Inferior parietal cortex (tissue), 1 donor: Measurements from ENCODE around the gene LENG8.

Experiments
- DNase-seq: peaks from one replicate; pipeline ENCODE4 v3.0.0-alpha.2; 2016; ENCODE audit errors: extremely low spot score

Gene LENG8

GRCh38 chr19:54448774-54449700 is at the start of gene LENG8:
TSS of gene LENG8 (plus strand) at chr19:54449199. CDS start at chr19:54451345, 2,146 bp downstream.
- peak; percentile 98 for DNase-seq

DNA sequence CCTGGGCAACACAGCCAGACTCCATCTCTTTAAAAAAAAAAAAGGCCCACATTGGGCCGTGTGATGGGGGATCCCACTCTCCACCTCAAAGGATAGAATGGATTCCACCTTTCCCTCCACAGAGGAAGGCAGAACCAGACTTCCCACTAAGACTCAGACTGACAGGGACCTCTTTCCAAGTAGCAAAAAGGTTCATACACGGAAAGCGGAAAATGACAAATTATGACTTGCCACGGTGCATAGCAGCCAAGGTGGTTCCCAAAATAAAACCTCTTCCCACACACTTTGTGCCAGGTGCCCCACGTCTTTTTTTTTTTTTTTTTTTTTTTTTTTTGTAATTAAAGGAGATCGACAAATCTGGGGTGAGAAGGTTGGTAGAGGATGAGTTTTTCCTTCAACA is 48.1 kb upstream of the LENG8 start:
- DNase-seq, result no peak

GRCh38 chr19:54403054-54403453 is 45.9 kb upstream of the LENG8 start:
- no peak for DNase-seq

- DNase-seq, result no peak
These were observed 43.4 kb upstream of the LENG8 start for GRCh38 chr19:54405628-54406027.

DNA sequence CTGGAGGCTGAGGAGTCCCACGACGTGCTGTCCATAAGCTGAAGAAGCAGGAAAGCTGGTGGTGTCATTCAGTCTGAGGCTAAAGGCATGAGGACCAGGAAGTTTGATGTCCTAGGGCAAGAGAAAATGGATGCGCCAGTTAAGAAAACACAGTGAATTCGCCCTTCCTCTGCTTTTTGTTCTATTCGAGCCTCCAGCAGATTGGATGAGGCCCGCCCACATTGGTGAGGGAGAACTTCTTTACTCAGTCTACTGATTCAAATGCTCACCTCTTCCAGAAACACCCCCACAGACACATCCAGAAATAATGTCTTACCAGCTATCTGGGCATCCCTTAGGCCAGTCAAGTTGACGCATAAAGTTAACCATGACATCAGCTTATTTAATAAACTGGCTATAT is 41.2 kb upstream of the LENG8 start:
- DNase-seq, result no peak

DNA sequence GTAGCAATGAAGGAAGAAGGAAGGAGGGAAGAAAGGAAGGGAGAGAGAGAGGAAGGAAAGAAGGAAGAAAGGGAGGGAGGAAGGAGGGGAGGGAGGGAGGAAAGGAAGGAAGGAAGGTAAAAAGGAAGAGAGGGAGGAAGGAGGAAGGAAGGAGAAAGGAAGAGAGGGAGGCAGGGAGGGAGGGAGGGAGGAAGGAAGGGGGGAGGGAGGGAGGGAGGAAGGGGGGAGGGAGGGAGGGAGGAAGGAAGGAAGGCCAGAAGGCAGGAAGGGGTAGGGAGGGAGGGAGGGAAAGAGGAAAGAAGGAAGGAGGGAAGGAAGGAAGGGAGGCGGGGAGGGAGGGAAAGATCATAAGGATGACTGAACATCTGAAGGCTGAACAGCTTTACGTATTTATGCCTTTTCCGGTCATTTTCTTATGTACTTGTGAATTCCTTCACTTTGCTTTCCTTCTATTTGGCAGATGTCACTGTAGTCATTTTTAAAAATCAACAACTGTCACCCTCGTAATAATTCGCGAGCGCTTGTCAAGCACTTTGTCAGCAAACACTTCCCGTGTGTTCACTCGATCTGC is 40.5 kb upstream of the LENG8 start:
- no peak for DNase-seq

DNA sequence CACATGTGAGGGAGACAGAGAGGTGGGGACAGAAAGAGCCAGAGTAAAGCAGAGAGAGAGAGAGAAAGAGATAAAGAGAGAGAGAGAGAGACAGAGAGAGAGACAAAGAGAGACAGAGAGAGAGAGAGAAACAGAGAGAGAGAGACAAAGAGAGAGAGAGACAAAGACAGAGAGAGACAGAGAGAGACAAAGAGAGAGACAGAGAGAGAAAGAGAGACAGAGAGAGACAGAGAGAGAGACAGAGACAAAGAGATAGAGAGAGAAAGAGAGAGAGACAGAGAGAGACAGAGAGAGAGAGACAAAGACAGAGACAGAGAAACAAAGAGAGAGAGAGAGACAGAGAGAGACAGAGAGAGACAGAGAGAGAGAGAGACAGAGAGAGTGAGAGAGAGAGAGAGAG is 38.0 kb upstream of the LENG8 start:
- DNase-seq, result no peak

DNA sequence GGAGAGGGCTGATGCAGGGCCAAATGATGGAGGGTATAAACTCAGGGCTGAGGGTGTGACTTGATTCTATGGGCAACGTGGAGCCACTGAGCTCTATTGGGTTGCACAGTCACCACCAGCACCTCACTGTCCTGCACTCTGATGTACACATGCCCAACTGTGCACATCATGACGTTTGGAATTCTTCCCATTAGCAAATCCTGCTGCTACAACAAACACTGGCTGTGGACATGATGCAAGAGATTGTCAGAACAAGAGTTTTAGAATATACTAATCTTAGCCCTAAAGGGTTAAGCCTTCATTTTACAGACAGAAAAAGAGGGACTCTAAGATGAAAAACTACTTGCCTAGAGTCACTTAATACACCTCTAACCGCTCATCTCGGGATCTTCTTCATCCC is 36.1 kb upstream of the LENG8 start:
- DNase-seq, result no peak

- DNase-seq, result no peak
These were observed 34.8 kb upstream of the LENG8 start for GRCh38 chr19:54414156-54414555.

- no peak for DNase-seq
These were observed 33.6 kb upstream of the LENG8 start, which contains the start of gene TTYH1 for GRCh38 chr19:54415208-54415900. TSS of gene TTYH1 (plus strand) at chr19:54415464. CDS start at chr19:54415553, 89 bp downstream.

GRCh38 chr19:54415901-54416673 is 32.9 kb upstream of the LENG8 start:
- no peak for DNase-seq

DNA sequence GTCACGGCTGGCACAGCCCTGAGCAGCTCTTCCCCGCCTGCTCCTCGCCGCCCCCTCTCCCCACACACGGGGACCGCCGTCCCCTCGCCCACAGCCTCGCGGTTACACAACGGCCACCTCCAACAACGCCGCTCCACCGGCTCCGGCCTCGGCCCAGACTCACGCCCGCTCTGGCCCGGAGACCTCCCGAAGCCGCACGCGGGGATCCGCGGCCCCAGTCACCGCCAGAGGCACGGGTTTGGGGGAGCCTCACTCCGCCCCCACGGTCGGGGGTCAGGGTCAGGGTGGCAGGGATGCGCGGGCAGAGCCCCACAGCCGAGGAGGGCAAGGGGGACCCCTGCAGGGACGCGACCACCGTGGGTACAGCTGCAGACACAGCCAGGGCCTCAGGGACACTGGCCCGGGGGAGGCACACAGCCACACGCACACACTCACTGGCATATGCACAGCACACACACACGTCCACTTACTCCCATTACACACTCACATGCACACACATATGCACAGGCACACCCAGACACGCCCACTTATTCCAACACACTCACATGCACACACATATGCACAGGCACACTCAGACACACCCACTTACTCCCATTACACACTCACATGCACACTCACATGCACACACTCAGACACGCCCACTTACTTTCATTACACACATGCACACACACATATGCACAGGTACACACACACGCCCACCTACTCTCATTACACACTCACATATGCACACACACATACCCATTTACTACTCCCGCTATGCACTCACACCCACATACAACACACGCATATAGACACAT is 32.1 kb upstream of the LENG8 start:
- DNase-seq, result no peak

DNA sequence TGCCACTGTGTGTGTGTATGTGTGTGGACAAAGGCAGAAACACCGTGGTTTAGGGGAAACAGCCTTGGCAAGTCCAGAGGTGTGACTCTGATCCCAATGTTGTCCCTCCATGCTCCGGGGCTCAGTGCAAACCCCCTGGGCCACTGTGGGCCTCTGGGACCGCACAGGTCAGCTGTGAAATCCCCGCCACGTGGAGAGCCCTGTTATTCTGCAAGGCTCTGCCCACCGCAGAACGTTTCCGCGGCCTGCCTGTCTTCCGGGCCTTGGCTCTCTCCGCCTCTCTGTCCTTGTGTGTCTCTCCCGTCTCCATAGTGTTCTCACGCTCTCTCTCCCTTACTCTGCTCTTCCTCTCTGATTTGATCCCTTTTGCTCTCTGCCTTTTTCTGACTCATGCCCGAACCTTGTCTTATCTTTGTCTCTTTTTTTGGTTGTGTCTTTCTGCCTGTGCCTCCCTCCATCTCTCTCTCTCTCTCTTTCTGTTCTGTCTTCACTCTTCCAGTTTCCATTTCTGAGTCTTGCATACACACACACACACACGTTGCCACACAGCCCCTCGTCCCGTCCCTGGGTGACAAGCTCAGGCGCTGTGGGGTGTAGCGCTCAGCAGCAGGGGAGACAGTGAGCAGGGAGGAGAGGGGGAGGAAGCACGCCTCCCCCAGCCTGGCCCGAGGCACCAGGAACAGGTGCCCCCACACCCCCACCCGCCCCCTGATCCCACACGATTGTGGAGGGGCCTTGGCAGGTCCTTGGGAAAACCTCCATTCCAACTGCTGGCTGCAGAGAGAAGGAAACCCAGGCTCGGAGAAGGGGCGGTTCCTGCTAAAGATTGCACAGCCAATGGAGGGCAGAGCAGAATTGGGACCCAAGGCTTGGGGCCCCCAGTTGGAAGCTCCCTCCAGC is 30.7 kb upstream of the LENG8 start:
- DNase-seq, result no peak

DNA sequence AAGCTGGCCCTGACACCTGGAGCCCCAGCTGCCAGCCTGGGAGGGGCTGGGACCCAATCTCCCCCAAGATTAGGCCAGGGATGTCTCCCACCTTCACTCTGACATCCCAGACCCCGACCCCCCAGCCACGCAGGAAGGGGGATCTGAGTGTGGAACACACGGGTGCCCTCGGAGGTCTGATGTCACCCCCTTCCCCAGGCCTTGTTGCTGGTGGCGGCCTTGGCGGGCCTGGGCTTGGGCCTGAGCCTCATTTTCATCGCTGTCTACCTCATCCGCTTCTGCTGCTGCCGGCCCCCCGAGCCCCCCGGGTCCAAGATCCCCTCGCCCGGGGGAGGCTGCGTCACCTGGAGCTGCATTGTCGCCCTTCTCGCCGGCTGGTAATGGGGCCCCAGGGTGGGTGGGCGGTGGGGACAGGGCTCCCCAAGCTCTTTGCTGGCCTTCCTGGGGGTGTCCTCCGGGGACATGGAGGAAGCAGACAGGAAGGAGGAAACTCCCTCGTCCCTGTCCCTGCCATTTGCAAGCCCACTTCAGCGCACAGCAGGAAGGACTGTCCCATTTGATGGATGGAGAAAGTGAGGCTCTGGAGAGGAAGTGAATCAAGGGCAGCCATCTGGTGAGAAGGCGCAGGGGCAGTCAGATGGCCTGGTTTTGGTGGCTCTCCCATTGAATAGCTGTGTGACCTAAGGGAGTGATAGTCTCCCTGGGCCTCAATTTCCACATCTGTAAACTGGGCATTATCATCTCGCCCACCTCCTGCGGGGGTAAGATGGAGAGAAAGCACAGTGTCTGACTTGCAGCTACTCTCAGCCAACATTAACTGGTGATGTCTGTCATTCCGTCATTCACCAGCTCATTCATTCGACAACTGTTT is 29.8 kb upstream of the LENG8 start:
- no peak for DNase-seq

GRCh38 chr19:54420068-54420382 is 29.0 kb upstream of the LENG8 start:
- no peak for DNase-seq

DNA sequence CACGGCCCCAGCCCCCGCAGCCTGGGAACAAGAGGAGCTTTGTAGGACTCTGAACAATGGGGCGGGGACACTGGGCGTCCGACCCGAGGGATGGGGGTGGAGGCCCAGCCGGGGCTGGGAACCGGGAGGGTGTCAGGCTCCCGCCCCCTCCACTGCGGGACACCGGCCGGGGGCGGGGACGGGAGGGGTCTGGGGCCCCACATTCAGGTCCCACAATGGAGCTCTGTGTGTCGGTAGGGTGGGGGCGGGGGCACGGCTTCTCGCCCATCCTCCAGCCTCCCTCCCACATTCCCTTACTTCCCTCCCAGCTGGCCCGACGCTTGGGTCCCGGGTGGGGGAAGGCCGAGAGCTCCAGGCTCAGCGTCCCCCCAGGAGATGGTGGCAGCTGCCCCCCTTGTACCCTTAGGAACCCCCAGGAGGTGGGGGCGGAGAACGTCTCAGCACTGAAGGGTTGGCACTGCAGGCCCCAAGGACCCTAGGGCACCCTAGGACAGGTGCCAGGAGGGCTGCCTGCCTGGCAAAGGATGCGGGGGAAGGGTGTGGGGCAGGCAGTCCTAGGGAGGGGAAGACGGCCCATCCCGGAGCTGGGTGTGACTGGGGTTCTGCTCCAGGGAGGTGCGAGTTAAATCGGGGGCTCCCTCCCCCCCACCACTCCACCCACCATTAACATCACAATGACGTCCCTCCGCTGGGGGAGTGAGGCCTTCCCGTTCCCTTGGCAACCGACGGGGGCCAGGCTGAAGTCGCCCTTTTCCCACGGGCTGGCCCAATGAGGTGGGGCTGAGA is 28.4 kb upstream of the LENG8 start:
- peak; percentile 87 for DNase-seq

- no peak for DNase-seq
These were observed 27.9 kb upstream of the LENG8 start for GRCh38 chr19:54421169-54421516.

- DNase-seq, result no peak
These were observed 27.5 kb upstream of the LENG8 start for GRCh38 chr19:54421521-54421920.
